ENCODE measurements around the gene SYNGR3.

SYNGR3 gene

GRCh38 chr16:1945559-1946391 lies 44.0 kb upstream of the SYNGR3 start:
- Histone ChIP-seq H3K79me2 (ENCODE audit: low read length) (peaks cover 19% of the 10 kb centered on the region), H3K9me3 (ENCODE audit: insufficient read depth, low read length) (no peaks in the 10 kb centered on the region), H3K36me3 (replicated peaks; ENCODE audit: low read depth, low read length) (peaks cover 5% of the 10 kb centered on the region), H3K4me2 (ENCODE audit: low read length) (no peak overlapping the region), H3K27ac (ENCODE audit: low read length) (no peak overlapping the region), H3K9ac (ENCODE audit: low read length) (no peak overlapping the region), H3K4me3 (ENCODE audit: low read length) (no peak overlapping the region), H4K20me1 (ENCODE audit: insufficient read depth, low read length) (peaks cover 9% of the 10 kb centered on the region), H3K27me3 (ENCODE audit: low read depth, low read length) (no peaks in the 10 kb centered on the region), H3K4me1 (ENCODE audit: low read length) (peaks cover 21% of the 10 kb centered on the region), H2AFZ (ENCODE audit: low read depth, low read length) (no peak overlapping the region)
- TF ChIP-seq EZH2phosphoT487 (IDR thresholded peaks at IDR 0.05; ENCODE audit: low read depth) (no peak), CTCF (IDR thresholded peaks at IDR 0.05; ENCODE audit: low read depth, low read length) (no peak)

- H3K4me2 ChIP-seq (ENCODE audit: low read length): no peak overlapping the region
- H3K27ac ChIP-seq (ENCODE audit: low read length): no peak overlapping the region
- no peak overlapping the region for H2AFZ ChIP-seq (ENCODE audit: low read depth, low read length)
- no peaks in the 10 kb centered on the region for H3K9me3 ChIP-seq (ENCODE audit: insufficient read depth, low read length)
- no peak overlapping the region for H3K9ac ChIP-seq (ENCODE audit: low read length)
- no peak for TF ChIP-seq CTCF (IDR thresholded peaks at IDR 0.05; ENCODE audit: low read depth, low read length)
- no peak for TF ChIP-seq EZH2phosphoT487 (IDR thresholded peaks at IDR 0.05; ENCODE audit: low read depth)
- peaks cover 11% of the 10 kb centered on the region for H3K4me1 ChIP-seq (ENCODE audit: low read length)
- H3K79me2 ChIP-seq (ENCODE audit: low read length): peaks cover 13% of the 10 kb centered on the region
- no peaks in the 10 kb centered on the region for H3K27me3 ChIP-seq (ENCODE audit: low read depth, low read length)
- peaks cover under 1% of the 10 kb centered on the region; the same call in 1 of the 2 replicates for H4K20me1 ChIP-seq (ENCODE audit: insufficient read depth, low read length)
- no peak overlapping the region for H3K4me3 ChIP-seq (ENCODE audit: low read length)
- no peaks in the 10 kb centered on the region for H3K36me3 ChIP-seq (replicated peaks; ENCODE audit: low read depth, low read length)
Measured at GRCh38 chr16:1946495-1947368, 43.0 kb upstream of the SYNGR3 start.

- no peak overlapping the region for H3K27ac ChIP-seq (ENCODE audit: low read length)
- H3K9ac ChIP-seq (ENCODE audit: low read length): no peak overlapping the region
- no peaks in the 10 kb centered on the region for H3K27me3 ChIP-seq (ENCODE audit: low read depth, low read length)
- no peaks in the 10 kb centered on the region for H3K36me3 ChIP-seq (replicated peaks; ENCODE audit: low read depth, low read length)
- H3K9me3 ChIP-seq (ENCODE audit: insufficient read depth, low read length): no peaks in the 10 kb centered on the region
- H3K4me1 ChIP-seq (ENCODE audit: low read length): peaks cover 6% of the 10 kb centered on the region
- H4K20me1 ChIP-seq (ENCODE audit: insufficient read depth, low read length): no peaks in the 10 kb centered on the region
- H3K4me2 ChIP-seq (ENCODE audit: low read length): no peak overlapping the region
- TF ChIP-seq EZH2phosphoT487 (IDR thresholded peaks at IDR 0.05; ENCODE audit: low read depth): no peak
- TF ChIP-seq CTCF (IDR thresholded peaks at IDR 0.05; ENCODE audit: low read depth, low read length): no peak
- H2AFZ ChIP-seq (ENCODE audit: low read depth, low read length): no peak overlapping the region
- H3K4me3 ChIP-seq (ENCODE audit: low read length): no peak overlapping the region
- H3K79me2 ChIP-seq (ENCODE audit: low read length): peaks cover 7% of the 10 kb centered on the region
Measured at GRCh38 chr16:1947369-1947670, 42.5 kb upstream of the SYNGR3 start.

GRCh38 chr16:1949507-1949906 lies 40.3 kb upstream of the SYNGR3 start:
- Histone ChIP-seq H3K79me2 (ENCODE audit: low read length) (no peaks in the 10 kb centered on the region), H3K36me3 (replicated peaks; ENCODE audit: low read depth, low read length) (no peaks in the 10 kb centered on the region), H3K9me3 (ENCODE audit: insufficient read depth, low read length) (no peaks in the 10 kb centered on the region), H3K27ac (ENCODE audit: low read length) (no peak overlapping the region), H3K4me3 (ENCODE audit: low read length) (no peak overlapping the region), H3K27me3 (ENCODE audit: low read depth, low read length) (no peaks in the 10 kb centered on the region), H3K4me2 (ENCODE audit: low read length) (no peak overlapping the region), H3K9ac (ENCODE audit: low read length) (no peak overlapping the region), H2AFZ (ENCODE audit: low read depth, low read length) (no peak overlapping the region), H3K4me1 (ENCODE audit: low read length) (no peaks in the 10 kb centered on the region), H4K20me1 (ENCODE audit: insufficient read depth, low read length) (no peaks in the 10 kb centered on the region)
- TF ChIP-seq EZH2phosphoT487 (IDR thresholded peaks at IDR 0.05; ENCODE audit: low read depth) (no peak), CTCF (IDR thresholded peaks at IDR 0.05; ENCODE audit: low read depth, low read length) (no peak)
